ENCODE results near the gene FOXP2. TPM values are rescaled to one million over a fixed set of nuclear protein-coding genes. Genes with fewer than 3 reads are reported as not detected.

FOXP2 gene
- total and polyA plus RNA-seq, 2 of the 4 experiments (the other 2 are of a cell fraction): 0.89 to 1.1 TPM

DNA sequence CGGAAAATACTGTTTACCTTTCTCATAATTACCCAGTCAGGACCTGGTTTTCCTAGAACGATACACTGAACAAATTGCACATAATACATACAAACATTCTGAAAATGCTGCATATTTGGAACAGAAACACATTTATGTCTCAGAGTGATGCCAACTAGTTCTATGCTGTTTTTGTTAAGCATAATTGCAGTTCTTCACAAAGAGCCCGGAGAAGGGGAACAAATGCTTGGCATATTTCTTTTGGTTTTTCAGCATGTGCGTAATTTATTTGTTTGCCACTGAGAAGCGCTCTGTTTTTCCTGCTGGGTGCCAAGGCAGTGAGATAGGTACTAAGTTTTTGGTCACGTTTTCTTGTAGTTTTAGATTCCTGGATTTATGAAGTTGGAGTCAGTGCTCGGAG lies 326.3 kb downstream of the FOXP2 start:
- Histone ChIP-seq H3K4ac (ENCODE audit: low read depth, low read length) (no peak overlapping the region), H4K8ac (ENCODE audit: low read depth in 2 of 2, low read length in 2 of 2) (no peak overlapping the region), H3K79me1 (ENCODE audit: low read depth in 1 of 2, low read length in 2 of 2) (no peaks in the 10 kb centered on the region), H3K9me3 (ENCODE audit: control insufficient read depth, insufficient read depth, low read length) (no peaks in the 10 kb centered on the region), H4K20me1 (ENCODE audit: insufficient read depth, low read length) (no peaks in the 10 kb centered on the region), H3K4me3 (ENCODE audit: insufficient read depth, low read depth, low read length) (no peak overlapping the region), H2AK5ac (ENCODE audit: low read depth, low read length) (no peak overlapping the region), H3K56ac (ENCODE audit: extremely low read depth, insufficient read depth, low read length) (no peak overlapping the region), H3K27me3 (ENCODE audit: control insufficient read depth, insufficient read depth, low read length) (no peaks in the 10 kb centered on the region; the same call in 1 of the 2 replicates), H4K5ac (ENCODE audit: low read depth, low read length) (no peak overlapping the region), H2AK9ac (replicated peaks; ENCODE audit: low read depth, low read length, poor library complexity) (no peak overlapping the region), H2BK15ac (ENCODE audit: low read depth, low read length) (no peak overlapping the region), H3K9ac (ENCODE audit: low read depth, low read length) (no peak overlapping the region), H2BK120ac (ENCODE audit: low read depth, low read length) (no peak overlapping the region), H2BK20ac (ENCODE audit: low read depth, low read length) (no peak overlapping the region), H4K91ac (ENCODE audit: insufficient read depth, low read depth, low read length) (no peak overlapping the region), H3K27ac (ENCODE audit: insufficient read depth, low read length) (no peak overlapping the region), H3K4me1 (ENCODE audit: control insufficient read depth, insufficient read depth, low read length) (no peaks in the 10 kb centered on the region), H3K14ac (replicated peaks; ENCODE audit: low read depth, low read length) (no peak overlapping the region), H3K36me3 (ENCODE audit: control insufficient read depth, insufficient read depth, low read length) (no peaks in the 10 kb centered on the region), H3K9me1 (ENCODE audit: insufficient read depth, low read length) (no peaks in the 10 kb centered on the region), H3K23ac (ENCODE audit: low read depth, low read length) (no peak overlapping the region), H2BK5ac (ENCODE audit: low read depth, low read length, poor library complexity, severe bottlenecking) (no peak overlapping the region), H2AFZ (replicated peaks; ENCODE audit: low read length, poor library complexity) (no peak overlapping the region), H3K4me2 (ENCODE audit: low read depth, low read length) (no peak overlapping the region), H3K18ac (ENCODE audit: low read depth, low read length) (no peak overlapping the region)
- POLR2A ChIA-PET (ENCODE audit: unreplicated experiment): no interaction called here
- 74% methylated on average over 3 of the region's 7 CpGs; no CpG with 5 or more reads in 1 of the 2 experiments for WGBS, 2 experiments (ENCODE audit: extremely low coverage in 2 of 2, insufficient read length in 1 of 2)
- dilution Hi-C loops (cut with HindIII; ENCODE audit: low sequenced_read_pairs, unreplicated experiment): no loop called here
- no peak for DNase-seq
- TF ChIP-seq POLR2A (IDR thresholded peaks at IDR 0.05; ENCODE audit: low read depth, low read length): no peak
- TF ChIP-seq SMC3 (IDR thresholded peaks at IDR 0.05; ENCODE audit: low read depth, low read length): no peak
- TF ChIP-seq MAZ (IDR thresholded peaks at IDR 0.05; ENCODE audit: borderline replicate concordance, low read depth, low read length): no peak
- no peak for TF ChIP-seq MXI1 (IDR thresholded peaks at IDR 0.05; ENCODE audit: borderline replicate concordance, low read depth, low read length)
- no peak for TF ChIP-seq RCOR1 (IDR thresholded peaks at IDR 0.05; ENCODE audit: insufficient replicate concordance, low read length)
- TF ChIP-seq, protein P1, sequence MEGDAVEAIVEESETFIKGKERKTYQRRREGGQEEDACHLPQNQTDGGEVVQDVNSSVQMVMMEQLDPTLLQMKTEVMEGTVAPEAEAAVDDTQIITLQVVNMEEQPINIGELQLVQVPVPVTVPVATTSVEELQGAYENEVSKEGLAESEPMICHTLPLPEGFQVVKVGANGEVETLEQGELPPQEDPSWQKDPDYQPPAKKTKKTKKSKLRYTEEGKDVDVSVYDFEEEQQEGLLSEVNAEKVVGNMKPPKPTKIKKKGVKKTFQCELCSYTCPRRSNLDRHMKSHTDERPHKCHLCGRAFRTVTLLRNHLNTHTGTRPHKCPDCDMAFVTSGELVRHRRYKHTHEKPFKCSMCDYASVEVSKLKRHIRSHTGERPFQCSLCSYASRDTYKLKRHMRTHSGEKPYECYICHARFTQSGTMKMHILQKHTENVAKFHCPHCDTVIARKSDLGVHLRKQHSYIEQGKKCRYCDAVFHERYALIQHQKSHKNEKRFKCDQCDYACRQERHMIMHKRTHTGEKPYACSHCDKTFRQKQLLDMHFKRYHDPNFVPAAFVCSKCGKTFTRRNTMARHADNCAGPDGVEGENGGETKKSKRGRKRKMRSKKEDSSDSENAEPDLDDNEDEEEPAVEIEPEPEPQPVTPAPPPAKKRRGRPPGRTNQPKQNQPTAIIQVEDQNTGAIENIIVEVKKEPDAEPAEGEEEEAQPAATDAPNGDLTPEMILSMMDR (conservative IDR thresholded peaks at IDR 0.05; ENCODE audit: low read depth, low read length): no peak
- TF ChIP-seq CHD1 (IDR thresholded peaks at IDR 0.05; ENCODE audit: low read depth, low read length): no peak
- no peak for ATAC-seq (ENCODE audit: low read depth)
- BruUV-seq (replicated peaks): no TSS peak
- intact Hi-C loops (cut with micrococcal nuclease): no loop called here
- CTCF ChIA-PET: interaction anchor here (0.5 kb wide), 1 partner anchor 71 kb away, joined by 3 read pairs; no protein-coding TSS in a partner anchor
- in situ Hi-C loops (cut with MboI; ENCODE audit: low sequenced_read_pairs): no loop called here

Measured in IMR-90 (cell line).